ENCODE measurements around the gene C6orf141. TPM values are rescaled to one million over a fixed set of nuclear protein-coding genes. Genes with fewer than 3 reads are reported as not detected.

The C6orf141 gene
- total RNA-seq, 1 experiment from 2014 or later, result 8.7 TPM

DNA sequence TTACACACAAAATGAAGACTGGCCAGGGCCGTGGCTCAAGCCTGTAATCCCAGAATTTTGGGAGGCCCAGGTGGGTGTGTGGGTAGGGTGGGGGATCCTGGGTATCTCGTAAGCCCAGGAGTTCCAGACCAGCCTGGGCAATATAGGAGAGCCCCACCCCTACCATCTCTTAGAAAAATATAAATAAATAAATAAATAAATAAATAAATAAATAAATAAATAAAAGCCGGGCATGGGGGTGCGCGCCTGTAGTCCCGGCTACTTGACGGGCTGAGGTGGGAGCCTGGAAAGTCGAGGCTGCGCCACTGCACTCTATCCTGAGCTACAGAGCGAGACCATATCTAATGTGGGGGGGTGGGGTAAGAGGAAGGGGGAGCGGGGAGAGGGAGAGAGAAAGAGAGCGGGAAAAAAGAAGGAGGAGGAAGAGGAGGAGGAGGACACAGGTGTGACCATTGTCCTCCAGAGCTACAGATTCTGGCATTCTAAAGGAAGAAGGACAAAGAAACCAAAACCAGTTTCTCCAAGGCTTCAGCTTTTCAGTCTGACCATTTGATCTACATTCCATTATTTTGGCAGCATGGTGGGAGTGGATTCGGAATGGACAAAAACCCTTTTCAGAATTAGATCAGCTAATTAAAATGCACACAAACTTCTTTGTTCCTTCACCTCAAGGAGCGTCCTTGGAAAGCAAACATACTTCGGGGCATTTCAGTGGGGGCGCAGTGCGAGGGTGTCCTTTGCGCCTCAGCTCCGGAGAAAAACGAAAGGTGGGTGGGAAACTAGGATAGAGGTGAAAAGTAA is 577 bp upstream of the C6orf141 start:
- Histone ChIP-seq H3K4me3 (ENCODE audit: insufficient read depth, low read depth, low read length) (peak overlapping the region; percentile 53), H3K36me3 (replicated peaks; ENCODE audit: control insufficient read depth, insufficient read depth, low read length) (no peaks in the 10 kb centered on the region), H3K27me3 (ENCODE audit: control insufficient read depth, insufficient read depth, low read length) (peaks cover 40% of the 10 kb centered on the region)
- peak; percentile 28 for DNase-seq

DNA sequence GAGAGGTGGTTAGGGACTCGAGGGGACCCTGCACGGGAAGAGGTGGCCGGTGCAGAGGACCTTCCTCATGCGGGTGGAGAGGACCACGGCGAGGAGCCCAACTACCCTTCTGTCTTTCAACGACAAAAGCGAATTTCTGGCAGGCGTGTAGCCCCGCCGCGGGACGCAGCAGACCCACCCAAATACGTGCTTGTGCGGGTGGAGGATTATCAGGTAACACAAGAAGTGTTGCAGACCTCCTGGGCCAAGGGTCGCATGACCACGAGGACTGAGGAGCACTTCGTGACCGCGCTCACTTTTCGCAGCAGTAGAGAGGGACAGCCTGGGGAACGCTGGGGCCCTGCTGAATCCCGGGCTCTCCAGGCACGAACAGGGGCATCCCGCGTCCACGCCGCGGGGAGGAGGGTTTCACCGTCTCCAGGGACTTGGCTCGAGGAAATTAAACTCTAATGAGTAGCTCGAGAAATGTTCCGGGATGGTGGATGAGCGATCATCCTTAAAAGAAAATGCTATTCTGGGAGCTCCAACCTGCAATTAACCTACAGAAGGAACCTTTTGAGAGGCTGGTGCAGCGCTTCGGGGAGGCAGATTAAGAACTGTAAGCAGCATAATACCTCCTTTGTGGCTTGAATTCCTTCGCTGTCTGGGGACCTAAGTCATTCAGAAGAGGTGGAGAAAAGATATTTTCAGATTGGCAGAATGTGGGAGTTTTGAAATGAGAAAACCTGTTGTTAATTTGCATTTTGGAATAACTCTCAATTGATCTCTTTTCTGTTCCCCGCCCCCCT is 804 bp downstream of the C6orf141 start:
- Histone ChIP-seq H3K4me3 (ENCODE audit: insufficient read depth, low read depth, low read length) (peak overlapping the region; percentile 53), H3K36me3 (replicated peaks; ENCODE audit: control insufficient read depth, insufficient read depth, low read length) (no peaks in the 10 kb centered on the region), H3K27me3 (ENCODE audit: control insufficient read depth, insufficient read depth, low read length) (peaks cover 50% of the 10 kb centered on the region)
- peak; percentile 62 for DNase-seq

DNA sequence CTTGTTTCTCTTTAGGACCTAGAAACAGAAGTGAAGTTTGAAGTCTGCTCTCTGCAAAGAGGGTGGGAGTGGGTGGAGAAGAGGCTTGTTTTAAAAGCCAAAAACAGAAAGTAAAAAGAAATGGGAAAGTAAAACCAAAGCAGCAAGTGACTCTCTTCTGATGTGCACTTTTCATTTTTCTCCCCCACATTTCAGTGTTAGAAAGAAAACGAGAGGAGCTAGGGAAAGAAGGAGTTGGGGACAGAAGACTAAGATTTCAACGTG is 1.3 kb downstream of the C6orf141 start:
- peaks cover 55% of the 10 kb centered on the region for H3K27me3 ChIP-seq (ENCODE audit: control insufficient read depth, insufficient read depth, low read length)
- H3K4me3 ChIP-seq (ENCODE audit: insufficient read depth, low read depth, low read length), result peak overlapping the region; percentile 53; the same call in 1 of the 2 replicates
- no peak for DNase-seq
- H3K36me3 ChIP-seq (replicated peaks; ENCODE audit: control insufficient read depth, insufficient read depth, low read length), result no peaks in the 10 kb centered on the region

DNA sequence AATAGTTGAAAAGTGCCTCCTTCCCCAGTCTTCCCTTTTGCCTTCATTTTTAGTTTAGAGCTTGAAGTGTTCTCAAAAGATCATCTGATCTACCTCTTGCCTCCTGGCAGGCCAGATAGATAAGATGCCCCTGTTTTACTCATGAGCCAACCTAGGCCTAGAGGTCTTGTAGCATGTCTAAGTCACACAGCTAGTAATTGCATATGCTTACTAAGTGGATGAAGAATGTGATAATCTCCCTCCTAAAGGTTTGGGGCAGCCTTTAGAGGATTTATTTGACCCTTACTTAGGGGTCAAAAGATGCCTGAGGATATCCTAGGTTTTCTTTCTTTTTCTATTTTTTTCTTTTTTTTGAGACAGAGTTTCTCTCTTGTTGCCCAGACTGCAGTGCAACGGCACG is 2.1 kb downstream of the C6orf141 start:
- Histone ChIP-seq H3K4me3 (ENCODE audit: insufficient read depth, low read depth, low read length) (no peak overlapping the region), H3K27me3 (ENCODE audit: control insufficient read depth, insufficient read depth, low read length) (peaks cover 56% of the 10 kb centered on the region), H3K36me3 (replicated peaks; ENCODE audit: control insufficient read depth, insufficient read depth, low read length) (no peaks in the 10 kb centered on the region)
- DNase-seq, result no peak

DNA sequence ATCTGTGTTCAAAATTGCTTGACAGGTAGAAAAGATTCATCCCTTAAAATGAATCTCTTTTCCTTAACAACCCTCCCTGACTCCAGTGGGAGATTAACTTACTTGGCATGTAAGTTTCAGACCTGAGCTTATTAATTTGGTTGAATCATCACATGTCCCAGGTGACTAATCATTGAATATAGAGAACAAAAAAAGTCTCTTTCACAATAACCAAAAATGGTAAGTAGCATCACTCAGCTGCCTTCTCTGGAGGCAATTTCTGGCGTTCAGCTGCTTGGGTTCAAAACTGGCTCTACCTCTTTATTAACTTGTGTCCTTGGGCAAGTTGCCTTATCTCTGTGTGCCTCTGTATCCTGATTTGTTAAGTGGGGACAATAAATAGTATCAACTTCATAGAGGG is 2.9 kb downstream of the C6orf141 start:
- Histone ChIP-seq H3K4me3 (ENCODE audit: insufficient read depth, low read depth, low read length) (no peak overlapping the region), H3K27me3 (ENCODE audit: control insufficient read depth, insufficient read depth, low read length) (peaks cover 58% of the 10 kb centered on the region), H3K36me3 (replicated peaks; ENCODE audit: control insufficient read depth, insufficient read depth, low read length) (no peaks in the 10 kb centered on the region)
- DNase-seq, result no peak

DNA sequence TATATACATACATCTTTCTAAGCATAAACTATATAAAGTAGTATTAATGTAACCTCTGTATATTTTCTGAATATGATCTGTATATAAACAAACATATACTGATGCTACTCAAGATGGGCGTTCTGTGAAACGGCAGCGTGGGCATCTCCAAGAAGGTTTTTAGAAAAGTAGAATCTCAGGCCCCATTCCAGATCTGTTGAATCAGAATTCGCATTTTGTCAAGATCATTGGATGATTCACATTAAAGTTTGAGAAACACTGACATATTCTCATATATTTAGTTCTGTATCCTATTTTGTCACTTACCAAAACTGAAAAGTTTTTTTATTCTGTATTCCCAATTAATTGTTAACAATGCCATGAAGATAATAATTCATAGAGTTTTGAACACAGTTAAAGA is 5.5 kb downstream of the C6orf141 start:
- Histone ChIP-seq H3K27me3 (ENCODE audit: control insufficient read depth, insufficient read depth, low read length) (peaks cover 58% of the 10 kb centered on the region), H3K36me3 (replicated peaks; ENCODE audit: control insufficient read depth, insufficient read depth, low read length) (no peaks in the 10 kb centered on the region), H3K4me3 (ENCODE audit: insufficient read depth, low read depth, low read length) (no peak overlapping the region)
- no peak for DNase-seq

DNA sequence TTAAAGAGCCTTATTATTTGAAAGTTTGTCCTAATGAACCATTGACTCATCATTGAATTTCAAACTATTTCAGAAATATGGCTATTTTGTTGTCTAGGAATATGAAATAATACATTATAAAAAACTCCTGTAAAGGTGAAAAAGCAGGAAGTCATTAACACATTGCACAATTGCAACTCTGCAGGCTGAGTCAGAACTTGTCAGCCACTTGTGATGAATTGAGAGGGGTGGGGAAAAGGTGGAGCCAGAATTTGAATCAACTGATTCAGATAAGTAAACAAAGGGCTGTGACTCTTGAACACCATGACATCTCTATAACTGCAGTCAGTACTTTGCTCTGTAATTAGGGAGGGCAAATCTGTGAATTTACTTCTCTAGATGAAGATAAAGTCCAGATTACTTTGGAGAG is 6.0 kb downstream of the C6orf141 start:
- H3K27me3 ChIP-seq (ENCODE audit: control insufficient read depth, insufficient read depth, low read length), result peaks cover 55% of the 10 kb centered on the region; the same call in 1 of the 2 replicates
- peak; percentile 36 for DNase-seq
- no peak overlapping the region for H3K4me3 ChIP-seq (ENCODE audit: insufficient read depth, low read depth, low read length)
- no peaks in the 10 kb centered on the region for H3K36me3 ChIP-seq (replicated peaks; ENCODE audit: control insufficient read depth, insufficient read depth, low read length)

DNA sequence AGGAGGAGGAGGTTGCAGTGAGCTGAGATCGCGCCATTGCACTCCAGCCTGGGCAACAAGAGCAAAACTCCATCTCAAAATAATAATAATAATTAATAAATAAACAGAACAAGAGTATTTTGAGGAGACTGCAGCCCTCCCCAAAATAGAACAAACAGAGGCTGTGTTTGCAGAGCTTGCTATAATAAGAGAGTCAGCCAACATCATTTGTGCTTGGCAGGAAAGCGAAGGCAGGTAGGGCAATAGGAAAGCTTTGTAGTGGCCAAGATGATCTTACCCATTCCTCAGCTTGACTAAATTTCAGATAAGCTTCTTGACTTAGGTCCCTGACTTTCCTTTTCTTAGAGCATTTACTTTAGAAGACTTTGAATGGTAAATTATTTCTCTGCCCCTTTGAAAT is 6.7 kb downstream of the C6orf141 start:
- no peak for DNase-seq
- H3K36me3 ChIP-seq (replicated peaks; ENCODE audit: control insufficient read depth, insufficient read depth, low read length), result no peaks in the 10 kb centered on the region
- peaks cover 52% of the 10 kb centered on the region; the same call in 1 of the 2 replicates for H3K27me3 ChIP-seq (ENCODE audit: control insufficient read depth, insufficient read depth, low read length)
- no peak overlapping the region for H3K4me3 ChIP-seq (ENCODE audit: insufficient read depth, low read depth, low read length)

DNA sequence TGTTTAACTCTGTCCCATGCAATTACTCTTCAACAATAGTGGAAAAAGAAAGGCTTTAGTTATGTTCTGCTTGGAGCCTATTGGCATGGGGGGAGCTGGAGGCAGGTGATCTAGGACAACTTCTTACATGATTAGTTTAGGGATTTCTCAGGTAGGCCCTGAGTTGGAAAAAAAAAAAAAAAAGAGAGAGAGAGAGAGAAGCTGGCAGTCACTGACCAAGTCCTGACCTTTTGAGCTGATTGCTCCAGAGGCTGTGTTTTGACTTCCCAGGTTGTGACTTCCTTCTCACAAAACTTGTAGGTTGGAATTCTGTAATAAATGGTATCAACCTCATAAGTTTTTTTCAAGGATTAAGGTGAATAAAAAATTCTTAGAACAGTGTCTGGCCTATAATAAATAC is 7.8 kb downstream of the C6orf141 start:
- Histone ChIP-seq H3K4me3 (ENCODE audit: insufficient read depth, low read depth, low read length) (no peak overlapping the region), H3K27me3 (ENCODE audit: control insufficient read depth, insufficient read depth, low read length) (peaks cover 48% of the 10 kb centered on the region; the same call in 1 of the 2 replicates), H3K36me3 (replicated peaks; ENCODE audit: control insufficient read depth, insufficient read depth, low read length) (no peaks in the 10 kb centered on the region)
- no peak for DNase-seq

DNA sequence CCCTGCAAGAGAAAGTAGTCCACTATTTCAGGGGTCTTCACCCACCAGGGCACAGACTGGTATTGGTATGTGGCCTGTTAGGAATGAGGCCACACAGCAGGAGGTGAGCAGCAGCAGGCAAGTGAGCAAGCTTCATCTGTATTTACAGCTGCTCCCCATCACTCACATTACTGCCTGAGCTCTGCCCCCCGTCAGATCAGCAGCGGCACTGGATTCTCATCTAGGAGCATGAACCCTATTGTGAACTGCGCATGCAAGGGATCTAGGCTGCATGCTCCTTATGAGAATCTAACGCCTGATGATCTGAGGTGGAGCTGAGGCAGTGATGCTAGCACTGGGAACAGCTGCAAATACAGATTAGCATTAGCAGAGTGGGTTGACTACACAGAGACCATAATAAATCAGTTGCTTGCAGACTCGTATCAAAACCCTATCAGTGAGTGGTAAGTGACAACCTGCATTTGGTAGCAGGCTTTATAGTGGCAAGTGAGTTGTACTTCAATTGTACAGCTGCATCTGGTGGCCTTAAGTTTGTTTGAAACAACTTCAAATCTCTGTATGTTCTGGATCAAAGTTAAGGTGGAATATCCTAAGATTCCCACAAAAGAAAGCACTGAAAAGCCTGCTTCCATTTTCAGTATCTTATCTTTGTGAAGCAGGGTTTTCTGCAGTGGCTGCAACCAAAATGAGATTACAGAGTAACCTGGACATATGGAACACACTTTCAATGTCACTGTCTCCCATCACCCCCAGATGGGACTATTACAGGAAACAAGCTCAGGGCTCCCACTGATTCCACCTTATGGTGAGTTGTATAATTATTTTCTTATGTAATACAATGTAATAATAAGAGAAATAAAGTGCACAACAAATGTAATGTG is 12.8 kb downstream of the C6orf141 start:
- peaks cover 22% of the 10 kb centered on the region; the same call in 1 of the 2 replicates for H3K27me3 ChIP-seq (ENCODE audit: control insufficient read depth, insufficient read depth, low read length)
- H3K4me3 ChIP-seq (ENCODE audit: insufficient read depth, low read depth, low read length), result no peak overlapping the region
- no peaks in the 10 kb centered on the region for H3K36me3 ChIP-seq (replicated peaks; ENCODE audit: control insufficient read depth, insufficient read depth, low read length)
- DNase-seq, result no peak

DNA sequence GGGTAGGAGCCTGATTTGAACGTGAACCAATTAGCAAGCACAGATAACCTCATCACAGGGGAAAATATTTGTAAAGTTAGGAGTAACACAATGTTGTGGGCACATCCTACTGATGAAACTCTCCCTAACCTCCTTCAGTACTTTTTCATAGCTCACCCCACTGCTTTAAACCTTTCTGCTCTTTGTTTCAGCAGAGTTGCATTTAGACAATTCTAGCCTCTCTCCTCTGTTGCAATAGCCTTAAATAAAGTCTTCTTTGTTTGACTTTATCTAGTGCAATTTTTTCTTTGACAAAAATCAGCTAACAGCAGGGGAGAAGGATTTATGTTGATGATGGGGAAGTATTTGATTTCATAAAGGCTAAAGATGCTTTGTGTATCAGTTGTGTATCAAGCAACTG is 14.1 kb downstream of the C6orf141 start:
- DNase-seq, result no peak

DNA sequence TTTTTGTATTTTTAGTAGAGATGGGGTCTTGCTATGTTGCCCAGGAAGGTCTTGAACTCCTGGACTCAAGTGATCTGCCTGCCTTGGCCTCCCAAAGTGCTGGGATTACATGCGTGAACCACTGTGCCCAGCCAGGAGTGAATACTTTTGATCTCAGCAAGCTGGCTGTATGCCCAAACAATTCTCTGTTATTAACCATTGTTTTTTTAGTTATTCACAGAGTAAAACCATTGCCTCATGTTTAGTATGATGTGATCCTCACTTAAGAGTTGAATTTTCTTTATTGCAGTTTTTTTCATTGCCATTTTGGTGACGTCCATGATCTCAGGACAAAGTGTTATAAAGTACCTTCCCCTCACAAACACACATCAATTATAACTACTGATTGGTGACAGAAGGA is 14.8 kb downstream of the C6orf141 start:
- no peak overlapping the region for H3K4me3 ChIP-seq (ENCODE audit: insufficient read depth, low read depth, low read length)
- no peaks in the 10 kb centered on the region for H3K36me3 ChIP-seq (replicated peaks; ENCODE audit: control insufficient read depth, insufficient read depth, low read length)
- peaks cover 8% of the 10 kb centered on the region; the same call in 1 of the 2 replicates for H3K27me3 ChIP-seq (ENCODE audit: control insufficient read depth, insufficient read depth, low read length)
- DNase-seq, result no peak

More for the DNA sequence above, 14.1 kb downstream of the C6orf141 start:
- H3K4me3 ChIP-seq (ENCODE audit: insufficient read depth, low read depth, low read length), result no peak overlapping the region
- peaks cover 15% of the 10 kb centered on the region; the same call in 1 of the 2 replicates for H3K27me3 ChIP-seq (ENCODE audit: control insufficient read depth, insufficient read depth, low read length)
- H3K36me3 ChIP-seq (replicated peaks; ENCODE audit: control insufficient read depth, insufficient read depth, low read length), result no peaks in the 10 kb centered on the region

DNA sequence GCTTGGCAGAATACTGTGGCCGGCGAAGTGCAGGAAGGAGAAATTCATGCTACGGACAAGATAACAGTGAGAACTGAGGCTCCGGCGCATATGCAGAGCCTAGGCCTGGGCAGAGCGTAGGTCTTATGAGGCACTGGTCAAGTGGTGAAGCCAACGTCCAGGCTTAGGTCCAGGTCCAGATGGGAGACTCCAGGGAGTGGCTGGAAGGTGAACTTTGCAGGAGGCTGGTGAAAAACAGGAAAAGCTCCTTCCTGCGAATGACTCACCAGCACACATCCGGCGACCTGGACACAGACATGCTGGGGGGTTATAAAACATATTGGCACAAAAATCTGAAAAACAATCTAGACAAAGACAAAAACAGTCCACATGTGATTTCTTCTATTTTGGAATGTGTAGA is 15.4 kb downstream of the C6orf141 start:
- peaks cover 6% of the 10 kb centered on the region; the same call in 1 of the 2 replicates for H3K27me3 ChIP-seq (ENCODE audit: control insufficient read depth, insufficient read depth, low read length)
- no peak overlapping the region for H3K4me3 ChIP-seq (ENCODE audit: insufficient read depth, low read depth, low read length)
- DNase-seq, result no peak
- H3K36me3 ChIP-seq (replicated peaks; ENCODE audit: control insufficient read depth, insufficient read depth, low read length), result no peaks in the 10 kb centered on the region

DNA sequence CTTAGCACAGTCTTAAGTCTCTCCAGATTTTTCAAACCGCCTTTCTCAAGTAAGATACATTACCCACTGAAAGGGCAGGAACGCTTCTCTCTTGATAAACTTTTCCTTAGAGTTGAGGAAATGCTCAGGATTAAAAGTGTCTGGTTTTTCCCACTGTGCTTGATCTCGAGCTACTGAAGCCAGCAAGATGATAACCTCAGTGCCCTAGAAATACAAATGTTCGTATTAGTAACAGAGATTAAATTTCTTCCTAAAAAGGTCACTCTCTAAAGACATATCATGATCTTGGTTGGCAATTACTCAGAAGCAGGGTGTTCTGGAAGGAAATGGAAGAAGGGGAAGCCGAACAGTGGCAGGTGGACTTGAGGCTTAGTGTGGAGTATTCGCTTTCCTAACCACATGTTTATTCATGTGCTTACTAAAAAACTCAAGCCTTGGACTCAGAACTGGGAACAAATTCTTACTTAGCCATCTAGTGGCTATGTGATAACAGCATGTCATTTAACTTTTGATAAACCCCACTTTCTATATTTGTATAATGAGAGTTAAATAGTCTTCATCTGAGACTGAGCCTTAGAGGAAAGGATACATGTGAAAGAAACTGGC is 20.1 kb downstream of the C6orf141 start:
- no peaks in the 10 kb centered on the region for H3K36me3 ChIP-seq (replicated peaks; ENCODE audit: control insufficient read depth, insufficient read depth, low read length)
- no peak overlapping the region for H3K4me3 ChIP-seq (ENCODE audit: insufficient read depth, low read depth, low read length)
- no peaks in the 10 kb centered on the region for H3K27me3 ChIP-seq (ENCODE audit: control insufficient read depth, insufficient read depth, low read length)
- no peak for DNase-seq

Data from H7 (cell line).